H1 (cell line): ENCODE data around the gene BMF. TPM values are rescaled to one million over a fixed set of nuclear protein-coding genes. Genes with fewer than 3 reads are reported as not detected.

Experiments
- CTCF ChIA-PET: fragments of 300-600 bp; sonication (Branson Sonifier 250); formaldehyde crosslinking; loops from one replicate; lab custom pipeline; 2021; ENCODE audit not compliant: partially characterized antibody; lab: Charles Lee
- POLR2A ChIA-PET: fragments of 300-600 bp; sonication (Branson Sonifier 250); formaldehyde crosslinking; loops from one replicate; lab custom pipeline; 2021; ENCODE audit warnings: inconsistent platforms; ENCODE audit not compliant: partially characterized antibody; lab: Charles Lee
- DNase-seq, 2 experiments: peaks; one replicate each; pipeline versions ENCODE4 v3.0.0 to v3.0.0-alpha.2; 2010 to 2022; ENCODE audit warnings: low spot score in 2 of 2, low read depth in 1 of 2, mixed read lengths in 1 of 2
- FAIRE-seq: peaks from 2 replicates; lab custom pipeline; 2011; peaks lifted over from hg19 to GRCh38; lab: Jason Lieb, UNC
- H2AFZ ChIP-seq: 2 replicates; pipeline ENCODE4 v1.8.1; 2012; ENCODE audit warnings: low read length, inconsistent platforms
- H2AK5ac ChIP-seq: 2 replicates; pipeline ENCODE4 v1.6.1; 2013; ENCODE audit warnings: low read depth, low read length
- H2BK120ac ChIP-seq: replicated peaks from 2 replicates; pipeline ENCODE3; 2013; ENCODE audit warnings: low read depth, low read length, inconsistent platforms
- H2BK12ac ChIP-seq: 2 replicates; pipeline ENCODE4 v1.6.1; 2013; ENCODE audit warnings: low read depth, low read length
- H2BK15ac ChIP-seq: 2 replicates; pipeline ENCODE4 v1.6.1; 2013; ENCODE audit warnings: low read length
- H2BK20ac ChIP-seq: 2 replicates; pipeline ENCODE4 v1.6.1; 2013; ENCODE audit warnings: low read length
- H2BK5ac ChIP-seq: 2 replicates; pipeline ENCODE4 v1.6.1; 2013; ENCODE audit warnings: low read depth, low read length
- H3K14ac ChIP-seq: 2 replicates; pipeline ENCODE4 v1.6.1; 2013; ENCODE audit warnings: inconsistent platforms; ENCODE audit not compliant: insufficient read length
- H3K18ac ChIP-seq: 2 replicates; pipeline ENCODE4 v1.6.1; 2013; ENCODE audit warnings: low read length; ENCODE audit errors: extremely low read depth
- H3K23ac ChIP-seq: 2 replicates; pipeline ENCODE4 v1.6.1; 2013; ENCODE audit warnings: inconsistent platforms; ENCODE audit not compliant: insufficient read length
- H3K23me2 ChIP-seq: 2 replicates; pipeline ENCODE4 v1.6.1; 2013; ENCODE audit warnings: low read depth, low read length
- H3K27ac ChIP-seq: 2 replicates; pipeline ENCODE4 v1.6.1; 2011; ENCODE audit warnings: low read depth, low read length, inconsistent platforms
- H3K27me3 ChIP-seq, 4 experiments: replicated peaks in 1 of 4; 1 replicate in 1 of 4; 2 replicates in 3 of 4; pipeline versions ENCODE4 v1.6.1 to v1.8.1; 2011 to 2013; ENCODE audit warnings: low read length in 3 of 4, mild to moderate bottlenecking in 3 of 4, inconsistent platforms in 2 of 4, mixed read lengths in 2 of 4, moderate library complexity in 1 of 4; ENCODE audit not compliant: control insufficient read depth in 3 of 4, insufficient read depth in 3 of 4; ENCODE audit errors: extremely low read depth in 1 of 4
- H3K36me3 ChIP-seq, 4 experiments: 2 replicates each; pipeline versions ENCODE4 v1.6.1 to v1.8.1; 2011 to 2013; ENCODE audit warnings: mild to moderate bottlenecking in 4 of 4, low read length in 3 of 4, moderate library complexity in 2 of 4, control low read depth in 1 of 4, inconsistent platforms in 1 of 4; ENCODE audit not compliant: insufficient read depth in 4 of 4, control insufficient read depth in 2 of 4
- H3K4ac ChIP-seq: replicated peaks from 2 replicates; pipeline ENCODE3; 2013; ENCODE audit warnings: low read length, low read depth, mixed read lengths, inconsistent platforms; ENCODE audit not compliant: insufficient read length
- H3K4me1 ChIP-seq, 4 experiments: replicated peaks in 1 of 4; 1 replicate in 1 of 4; 2 replicates in 3 of 4; pipeline versions ENCODE4 v1.6.1 to v1.8.1; 2011 to 2013; ENCODE audit warnings: low read length in 3 of 4, inconsistent platforms in 2 of 4, mixed read lengths in 1 of 4; ENCODE audit not compliant: insufficient read depth in 4 of 4, control insufficient read depth in 3 of 4
- H3K4me2 ChIP-seq, 2 experiments: 2 replicates each; pipeline versions ENCODE4 v1.6.1 to v1.8.1; 2011 to 2013; ENCODE audit warnings: low read depth in 2 of 2, low read length in 2 of 2, control low read depth in 1 of 2, inconsistent platforms in 1 of 2, mild to moderate bottlenecking in 1 of 2; ENCODE audit not compliant: insufficient read depth in 1 of 2
- H3K4me3 ChIP-seq, 4 experiments: fragments of 200-600, 300-600 bp in 1 of 4; sonication (generic), shearing (Covaris generic), sonication (Bioruptor Twin) in 1 of 4; 2 replicates each; pipeline versions ENCODE4 v1.5.1 to v1.8.1; 2011 to 2016; ENCODE audit warnings: low read length in 4 of 4, low read depth in 3 of 4, control low read depth in 2 of 4, inconsistent platforms in 2 of 4, mild to moderate bottlenecking in 2 of 4, mixed read lengths in 1 of 4, moderate library complexity in 1 of 4; ENCODE audit not compliant: insufficient read depth in 2 of 4; ENCODE audit errors: extremely low read depth in 1 of 4
- H3K56ac ChIP-seq: replicated peaks from 2 replicates; pipeline ENCODE3; 2013; ENCODE audit warnings: low read depth, mild to moderate bottlenecking, mixed read lengths, low read length, inconsistent platforms; ENCODE audit not compliant: insufficient read length
- H3K79me1 ChIP-seq: 2 replicates; pipeline ENCODE4 v1.6.1; 2013; ENCODE audit warnings: low read depth, low read length, control low read depth
- H3K79me2 ChIP-seq, 2 experiments: 2 replicates each; pipeline versions ENCODE4 v1.6.1 to v1.8.1; 2012 to 2013; ENCODE audit warnings: low read length in 2 of 2, mild to moderate bottlenecking in 2 of 2, inconsistent platforms in 1 of 2; ENCODE audit not compliant: insufficient read depth in 2 of 2, control insufficient read depth in 1 of 2
- H3K9ac ChIP-seq, 4 experiments: replicated peaks in 1 of 4; 1 replicate in 1 of 4; 2 replicates in 3 of 4; pipeline versions ENCODE4 v1.6.1 to v1.8.1; 2011 to 2013; ENCODE audit warnings: low read depth in 3 of 4, low read length in 3 of 4, control low read depth in 2 of 4, mild to moderate bottlenecking in 2 of 4, moderate library complexity in 2 of 4, inconsistent platforms in 1 of 4; ENCODE audit errors: extremely low read depth in 1 of 4
- H3K9me3 ChIP-seq, 2 experiments: 2 replicates each; pipeline versions ENCODE4 v1.6.1 to v1.8.1; 2012 to 2013; ENCODE audit warnings: mild to moderate bottlenecking in 2 of 2, moderate library complexity in 2 of 2, control low read depth in 1 of 2, inconsistent platforms in 1 of 2, low read depth in 1 of 2, low read length in 1 of 2, mixed read lengths in 1 of 2; ENCODE audit not compliant: insufficient read depth in 2 of 2
- H4K20me1 ChIP-seq, 2 experiments: replicated peaks in 1 of 2; 2 replicates each; pipeline versions ENCODE3 to v1.8.1; 2011 to 2013; ENCODE audit warnings: inconsistent platforms in 2 of 2, low read length in 2 of 2, mild to moderate bottlenecking in 1 of 2; ENCODE audit not compliant: insufficient read depth in 2 of 2, control insufficient read depth in 1 of 2
- H4K5ac ChIP-seq: 2 replicates; pipeline ENCODE4 v1.6.1; 2013; ENCODE audit warnings: low read length, low read depth, mixed read lengths, inconsistent platforms; ENCODE audit not compliant: insufficient read length
- H4K8ac ChIP-seq: 2 replicates; pipeline ENCODE4 v1.8.0; 2013; ENCODE audit warnings: mild to moderate bottlenecking, moderate library complexity, low read length, inconsistent platforms; ENCODE audit not compliant: insufficient read depth; ENCODE audit errors: extremely low read depth
- H4K91ac ChIP-seq: replicated peaks from 2 replicates; pipeline ENCODE3; 2013; ENCODE audit warnings: low read length, mixed read lengths, inconsistent platforms; ENCODE audit not compliant: insufficient read length
- CREB1 ChIP-seq: IDR thresholded peaks from 2 replicates; pipeline ENCODE4 v1.6.1; 2012; ENCODE audit warnings: inconsistent platforms
- CTBP2 ChIP-seq: IDR thresholded peaks from 2 replicates; pipeline ENCODE4 v1.7.0; 2011; ENCODE audit warnings: borderline replicate concordance, mild to moderate bottlenecking, moderate library complexity, mixed read lengths, low read length; ENCODE audit not compliant: insufficient read depth, insufficient read length
- FOSL1 ChIP-seq: IDR thresholded peaks from 2 replicates; pipeline ENCODE4 v1.6.1; 2011; ENCODE audit warnings: mild to moderate bottlenecking, low read depth, low read length, moderate library complexity; ENCODE audit not compliant: insufficient read depth
- GTF2F1 ChIP-seq: IDR thresholded peaks from 2 replicates; pipeline ENCODE4 v1.6.1; 2012; ENCODE audit warnings: low read depth, low read length, improper control_type of control experiment, borderline replicate concordance
- POLR2A ChIP-seq, 2 experiments: IDR thresholded peaks; 1 replicate in 1 of 2; 2 replicates in 1 of 2; pipeline ENCODE4 v1.6.1; 2011; ENCODE audit warnings: low read depth in 2 of 2, low read length in 2 of 2, mild to moderate bottlenecking in 2 of 2; ENCODE audit errors: control extremely low read depth in 1 of 2
- RBBP5 ChIP-seq: IDR thresholded peaks from 2 replicates; pipeline ENCODE4 v1.7.1; 2012; ENCODE audit warnings: low read depth, mild to moderate bottlenecking, inconsistent platforms, low read length, moderate library complexity, borderline replicate concordance
- SIX5 ChIP-seq: IDR thresholded peaks from 2 replicates; pipeline ENCODE4 v1.6.1; 2011; ENCODE audit warnings: mild to moderate bottlenecking, low read depth, low read length
- SP1 ChIP-seq: IDR thresholded peaks from 2 replicates; pipeline ENCODE4 v1.6.1; 2011; ENCODE audit warnings: low read depth, low read length
- TCF12 ChIP-seq: IDR thresholded peaks from 2 replicates; pipeline ENCODE4 v1.6.1; 2011; ENCODE audit warnings: low read depth, mild to moderate bottlenecking, low read length
- ZNF274 ChIP-seq: IDR thresholded peaks from 2 replicates; pipeline ENCODE4 v1.7.0; 2012; ENCODE audit warnings: low read length, borderline replicate concordance; ENCODE audit errors: extremely low read depth
- WGBS, 2 experiments: shearing (Covaris generic) in 1 of 2; methylation state at CpG; one replicate each; pipeline versions ENCODE4 v1.1.6 to v1.1.7; 2013 to 2015; ENCODE audit warnings: low lambda C conversion rate in 2 of 2, mixed read lengths in 2 of 2, inconsistent platforms in 1 of 2, low coverage in 1 of 2, missing lambda C conversion rate in 1 of 2; ENCODE audit not compliant: insufficient replicate concordance in 2 of 2, insufficient coverage in 1 of 2, insufficient read length in 1 of 2; ENCODE audit errors: extremely low coverage in 1 of 2, missing lambda C conversion rate in 1 of 2; 5-methylcytosine and 5-hydroxymethylcytosine counted together
- polyA plus RNA-seq, 7 experiments: library from polyadenylated mRNA; depleted of rRNA in 3 of 7; stranded (reverse) in 5 of 7; unstranded in 2 of 7; fragments of >200 nt in 5 of 7; fragments of 200-250 nt in 2 of 7; gene quantifications; 1 replicate in 5 of 7; 2 replicates in 1 of 7; 4 replicates in 1 of 7; pipeline versions ENCODE4 v1.2.1 to v1.2.3, GENCODE V29; 2011 to 2013; ENCODE audit warnings: missing spikeins in 2 of 7, mixed read lengths in 2 of 7
- total RNA-seq: library from RNA; stranded (reverse); fragmentation: NEBNext Ultra II Directional; extraction: Animal tissue kit (Norgen Biotek cat#: 25700); gene quantifications from 2 replicates; pipeline ENCODE4 v1.2.1, GENCODE V29; 2021

The BMF gene
- total and polyA plus RNA-seq, 2 of the 8 experiments (the other 6 are each of a cell fraction or from before 2014, with no cell fraction given), result 21.2 to 24.2 TPM

GRCh38 chr15:40102897-40103858, 5.5 kb downstream of the BMF start:
- WGBS, 2 experiments, result 22% methylated on average over 28 of the region's 29 CpGs; no CpG with 5 or more reads in 1 of the 2 experiments
- DNase-seq (peak in 1 of 2 experiments; percentile 91), FAIRE-seq (no peak)
- Histone ChIP-seq H3K4me1 (peaks cover 41 to 65% (median 56%) of the 10 kb centered on the region in 4 experiments), H4K20me1 (peaks cover 0 to 2% of the 10 kb centered on the region in 2 experiments), H3K56ac (no peak overlapping the region), H3K27ac (no peak overlapping the region; the same call in 1 of the 2 replicates), H2BK12ac (peak overlapping the region; percentile 84; the same call in 1 of the 2 replicates), H4K5ac (peak overlapping the region; percentile 61), H3K4me2 (peak overlapping the region; percentile 62 to 68), H3K79me2 (no peaks in the 10 kb centered on the region), H4K8ac (0 out of 2 replicates have a peak overlapping the region, but pooled peaks have one; percentile 30), H4K91ac (peak overlapping the region; percentile 63), H2BK5ac (peak overlapping the region; percentile 93), H3K4me3 (peak overlapping the region in 3 of 4 experiments; percentile 26 to 49 (median 32); a peak in 5 of 8 replicates), H2BK20ac (peak overlapping the region; percentile 55), H3K9me3 (no peaks in the 10 kb centered on the region), H2AK5ac (peak overlapping the region; percentile 87; the same call in 1 of the 2 replicates), H3K79me1 (no peaks in the 10 kb centered on the region; the same call in 1 of the 2 replicates), H2AFZ (no peak overlapping the region), H3K23ac (no peak overlapping the region), H3K23me2 (peaks cover 4% of the 10 kb centered on the region; the same call in 1 of the 2 replicates), H2BK15ac (peak overlapping the region; percentile 20), H3K14ac (no peak overlapping the region), H3K36me3 (peaks cover 0 to 9% (median 2%) of the 10 kb centered on the region in 4 experiments; a peak in 3 of 8 replicates), H3K9ac (peak overlapping the region in 2 of 4 experiments; percentile 35 to 44; a peak in 3 of 7 replicates), H3K27me3 (no peaks in the 10 kb centered on the region), H2BK120ac (peak overlapping the region; percentile 89), H3K4ac (peak overlapping the region; percentile 89), H3K18ac (peak overlapping the region; percentile 93)
- ChIA-PET POLR2A (interaction anchor here (0.7 to 10.0 kb wide), 18 partner anchors 10 to 224 kb away, joined by 3 to 143 read pairs (median 5); partner anchors contain the start of gene BUB1B), CTCF (interaction anchor here (0.8 to 23.9 kb wide), 21 partner anchors 8 to 319 kb away, joined by 3 to 406 read pairs (median 6); partner anchors contain the start of genes BUB1B, PLCB2 and SRP14)
- TF ChIP-seq ZNF274 (no peak), GTF2F1 (no peak), SIX5 (peak; percentile 57), CREB1 (no peak), CTBP2 (peak; percentile 93), RBBP5 (peak; percentile 99; the same call in 1 of the 2 replicates), POLR2A (IDR thresholded peaks at IDR 0.05; ENCODE audit: control extremely low read depth in 1 of 2, low read depth in 2 of 2, low read length in 2 of 2) (peak in 1 of 2 experiments; percentile 63; a peak in 2 of 3 replicates), SP1 (peak; percentile 94), TCF12 (peak; percentile 99), FOSL1 (no peak)
